Lung (tissue), 12 donors: ENCODE measurements around the gene ADGRV1. TPM values are rescaled to one million over a fixed set of nuclear protein-coding genes. Genes with fewer than 3 reads are reported as not detected.

Source experiments
- ATAC-seq: fragments of 200-7000 bp; cut with Tn5 transposase; one replicate; pipeline ENCODE4 v1.9.1; 2020; ENCODE audit warnings: moderate number of reproducible peaks; ENCODE audit not compliant: insufficient read depth, low FRiP score
- DNase-seq, 3 donors: peaks; one replicate each; pipeline ENCODE4 v3.0.0-alpha.2; 2013 to 2017
- H3K27ac ChIP-seq, 2 donors: one replicate each; pipeline ENCODE4 v1.5.1; 2013; ENCODE audit warnings: mild to moderate bottlenecking in 2 of 2, moderate library complexity in 2 of 2, control low read depth in 1 of 2, inconsistent platforms in 1 of 2, low read depth in 1 of 2, low read length in 1 of 2
- H3K27me3 ChIP-seq, 3 donors: one replicate each; pipeline ENCODE4 v1.5.1; 2013; ENCODE audit warnings: low read length in 2 of 3; ENCODE audit not compliant: control insufficient read depth in 3 of 3, insufficient read depth in 3 of 3
- H3K36me3 ChIP-seq, 4 donors: one replicate each; pipeline ENCODE4 v1.5.1; 2013; ENCODE audit warnings: low read length in 4 of 4, mild to moderate bottlenecking in 1 of 4, moderate library complexity in 1 of 4; ENCODE audit not compliant: control insufficient read depth in 4 of 4, insufficient read depth in 4 of 4
- H3K4me1 ChIP-seq, 5 donors: one replicate each; pipeline ENCODE4 v1.5.1; 2013; ENCODE audit warnings: low read length in 5 of 5, mild to moderate bottlenecking in 2 of 5, moderate library complexity in 1 of 5; ENCODE audit not compliant: control insufficient read depth in 5 of 5, insufficient read depth in 5 of 5
- H3K4me3 ChIP-seq: one replicate; pipeline ENCODE4 v1.5.1; 2013; ENCODE audit warnings: mild to moderate bottlenecking, control low read depth, moderate library complexity
- H3K9ac ChIP-seq, 2 donors: one replicate each; pipeline ENCODE4 v1.5.1; 2013; ENCODE audit warnings: low read length in 2 of 2, control low read depth in 1 of 2; ENCODE audit not compliant: insufficient read depth in 1 of 2
- H3K9me3 ChIP-seq, 4 donors: one replicate each; pipeline ENCODE4 v1.5.1; 2013; ENCODE audit warnings: low read length in 3 of 4, mild to moderate bottlenecking in 1 of 4, moderate library complexity in 1 of 4; ENCODE audit not compliant: control insufficient read depth in 4 of 4, insufficient read depth in 3 of 4
- WGBS, 2 donors: extraction: QIAGEN DNeasy Blood & Tissue Kit; methylation state at CpG; one replicate each; pipeline ENCODE4 v1.1.7; 2013; 5-methylcytosine and 5-hydroxymethylcytosine counted together
- polyA plus RNA-seq, 2 donors: library from polyadenylated mRNA; stranded (reverse); fragments of 200-250 nt; gene quantifications; one replicate each; pipeline ENCODE4 v1.2.1, GENCODE V29; 2013
- total RNA-seq, 2 donors: library from RNA; depleted of rRNA in 1 of 2; stranded (reverse); fragments of >200 nt in 1 of 2; gene quantifications; one replicate each; pipeline ENCODE4 v1.2.1, GENCODE V29; 2014 to 2021
- TF ChIP-seq, protein P1 (sequence below): IDR thresholded peaks from 2 replicates; pipeline ENCODE4 v1.5.1; 2012; ENCODE audit warnings: mild to moderate bottlenecking; ENCODE audit errors: control extremely low read depth, extremely low read depth
- donor health status: control.
- donor health status: control.
- donor health status: Bipolar disorder and iron deficiency.
- donor health status: healthy.
- donor health status: DM: yes; HTN: yes; CAD: no.

ADGRV1 gene
- total and polyA plus RNA-seq, 4 donors = 3.6 to 66.2 (median 28.2) TPM

DNA sequence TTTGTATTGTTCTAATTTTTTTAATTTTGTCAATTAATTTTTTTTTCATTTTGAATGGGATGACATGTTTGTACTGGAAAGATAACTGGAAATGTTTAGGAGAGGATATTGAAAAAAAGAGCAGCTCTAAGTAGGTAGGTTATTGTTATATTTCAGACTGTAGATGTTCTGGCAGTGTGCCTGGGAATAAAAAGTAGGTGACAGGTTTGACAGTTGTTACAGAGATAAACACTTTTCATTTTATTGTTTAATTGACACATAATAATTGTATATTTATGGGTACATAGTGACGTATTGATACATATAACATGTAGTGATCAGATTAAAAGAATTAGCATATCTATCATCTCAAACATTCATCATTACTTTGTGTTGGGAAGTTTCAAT lies 545.5 kb downstream of the ADGRV1 start:
- TF ChIP-seq, protein P1, sequence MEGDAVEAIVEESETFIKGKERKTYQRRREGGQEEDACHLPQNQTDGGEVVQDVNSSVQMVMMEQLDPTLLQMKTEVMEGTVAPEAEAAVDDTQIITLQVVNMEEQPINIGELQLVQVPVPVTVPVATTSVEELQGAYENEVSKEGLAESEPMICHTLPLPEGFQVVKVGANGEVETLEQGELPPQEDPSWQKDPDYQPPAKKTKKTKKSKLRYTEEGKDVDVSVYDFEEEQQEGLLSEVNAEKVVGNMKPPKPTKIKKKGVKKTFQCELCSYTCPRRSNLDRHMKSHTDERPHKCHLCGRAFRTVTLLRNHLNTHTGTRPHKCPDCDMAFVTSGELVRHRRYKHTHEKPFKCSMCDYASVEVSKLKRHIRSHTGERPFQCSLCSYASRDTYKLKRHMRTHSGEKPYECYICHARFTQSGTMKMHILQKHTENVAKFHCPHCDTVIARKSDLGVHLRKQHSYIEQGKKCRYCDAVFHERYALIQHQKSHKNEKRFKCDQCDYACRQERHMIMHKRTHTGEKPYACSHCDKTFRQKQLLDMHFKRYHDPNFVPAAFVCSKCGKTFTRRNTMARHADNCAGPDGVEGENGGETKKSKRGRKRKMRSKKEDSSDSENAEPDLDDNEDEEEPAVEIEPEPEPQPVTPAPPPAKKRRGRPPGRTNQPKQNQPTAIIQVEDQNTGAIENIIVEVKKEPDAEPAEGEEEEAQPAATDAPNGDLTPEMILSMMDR = no peak
- no peak for ATAC-seq
- 72 to 90% methylated on average over 1 of the region's 1 CpG for WGBS, 2 donors

DNA sequence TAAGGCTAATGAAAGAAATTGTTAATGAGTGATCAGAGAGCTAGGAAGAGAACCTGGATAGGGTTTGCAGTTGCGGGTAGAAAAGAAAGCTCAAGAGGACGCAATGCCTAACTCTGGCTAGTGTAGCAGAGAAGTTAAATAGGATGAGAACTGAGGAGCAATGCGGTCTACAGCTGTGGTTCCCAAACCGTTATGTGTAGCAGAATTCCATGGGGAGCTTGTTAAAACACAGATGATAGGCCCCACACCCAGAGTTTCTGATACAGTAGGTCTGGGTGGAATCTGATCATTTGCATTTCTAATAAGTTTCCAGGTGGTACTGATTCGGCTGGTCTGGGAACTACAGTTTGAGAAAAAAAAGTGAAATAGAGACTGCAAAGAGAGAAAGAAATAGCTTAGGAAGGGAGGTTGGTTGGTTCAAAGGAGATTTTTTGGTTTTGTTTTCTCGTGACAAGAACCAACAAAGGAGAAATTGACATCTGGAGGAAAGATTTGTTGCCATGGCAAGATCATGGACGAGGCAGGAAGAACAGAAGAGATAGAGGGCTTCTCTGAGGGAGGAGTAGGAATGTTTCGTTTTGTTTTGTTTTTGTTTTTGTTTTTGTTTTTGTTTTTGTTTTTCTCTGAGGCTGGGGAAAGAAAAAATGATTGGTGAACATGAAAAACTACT lies 548.4 kb downstream of the ADGRV1 start:
- DNase-seq = no peak
- 90 to 91% methylated on average over 8 of the region's 8 CpGs for WGBS, 2 donors
- H3K4me1 ChIP-seq = peaks cover 0 to 3% (median 0%) of the 10 kb centered on the region in 5 donors
- no peak overlapping the region for H3K9ac ChIP-seq
- H3K27me3 ChIP-seq = no peaks in the 10 kb centered on the region
- no peak for ATAC-seq
- no peak overlapping the region for H3K4me3 ChIP-seq
- TF ChIP-seq, protein P1 = no peak
- H3K36me3 ChIP-seq = no peaks in the 10 kb centered on the region
- H3K9me3 ChIP-seq = peaks cover 0 to 3% (median 0%) of the 10 kb centered on the region in 4 donors
- H3K27ac ChIP-seq = no peak overlapping the region

More for the DNA sequence above, 545.5 kb downstream of the ADGRV1 start:
- Histone ChIP-seq H3K9me3 (peaks cover 0 to 3% (median 0%) of the 10 kb centered on the region in 4 donors), H3K9ac (no peak overlapping the region), H3K27me3 (no peaks in the 10 kb centered on the region), H3K36me3 (no peaks in the 10 kb centered on the region), H3K4me1 (no peaks in the 10 kb centered on the region), H3K27ac (no peak overlapping the region), H3K4me3 (no peak overlapping the region)
- DNase-seq = no peak

DNA sequence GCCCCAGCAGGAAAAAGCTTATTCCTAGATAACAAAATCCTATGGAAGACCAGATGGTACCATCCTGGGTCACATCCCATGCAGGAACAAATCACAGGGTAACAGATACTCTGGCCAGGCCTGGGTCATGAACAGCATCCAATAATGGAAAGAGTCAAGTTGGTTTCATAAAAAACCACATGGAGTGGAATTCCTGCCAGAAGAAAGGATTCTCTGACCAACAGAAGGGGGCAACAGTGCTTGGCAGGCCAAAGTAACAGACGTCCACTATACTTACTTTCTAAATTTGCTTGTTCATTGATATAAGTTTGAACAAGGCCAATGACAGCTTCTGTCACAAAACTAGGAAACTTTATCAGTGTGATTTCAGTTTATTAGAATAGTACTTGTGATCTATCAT lies 551.0 kb downstream of the ADGRV1 start:
- WGBS, 2 donors = 81 to 85% methylated on average over 1 of the region's 1 CpG
- ATAC-seq = no peak
- H3K4me1 ChIP-seq = peaks cover 0 to 6% (median 0%) of the 10 kb centered on the region in 5 donors
- no peak overlapping the region for H3K27ac ChIP-seq
- TF ChIP-seq, protein P1 = no peak
- H3K4me3 ChIP-seq = no peak overlapping the region
- DNase-seq = no peak
- no peaks in the 10 kb centered on the region for H3K27me3 ChIP-seq
- H3K36me3 ChIP-seq = no peaks in the 10 kb centered on the region
- peaks cover 0 to 3% (median 0%) of the 10 kb centered on the region in 4 donors for H3K9me3 ChIP-seq
- H3K9ac ChIP-seq = no peak overlapping the region
